Measurements from ENCODE around the gene GLYAT.

GLYAT gene

GRCh38 chr11:58676563-58677135, 55.1 kb downstream of the GLYAT start:
- DNase-seq = no peak

DNA sequence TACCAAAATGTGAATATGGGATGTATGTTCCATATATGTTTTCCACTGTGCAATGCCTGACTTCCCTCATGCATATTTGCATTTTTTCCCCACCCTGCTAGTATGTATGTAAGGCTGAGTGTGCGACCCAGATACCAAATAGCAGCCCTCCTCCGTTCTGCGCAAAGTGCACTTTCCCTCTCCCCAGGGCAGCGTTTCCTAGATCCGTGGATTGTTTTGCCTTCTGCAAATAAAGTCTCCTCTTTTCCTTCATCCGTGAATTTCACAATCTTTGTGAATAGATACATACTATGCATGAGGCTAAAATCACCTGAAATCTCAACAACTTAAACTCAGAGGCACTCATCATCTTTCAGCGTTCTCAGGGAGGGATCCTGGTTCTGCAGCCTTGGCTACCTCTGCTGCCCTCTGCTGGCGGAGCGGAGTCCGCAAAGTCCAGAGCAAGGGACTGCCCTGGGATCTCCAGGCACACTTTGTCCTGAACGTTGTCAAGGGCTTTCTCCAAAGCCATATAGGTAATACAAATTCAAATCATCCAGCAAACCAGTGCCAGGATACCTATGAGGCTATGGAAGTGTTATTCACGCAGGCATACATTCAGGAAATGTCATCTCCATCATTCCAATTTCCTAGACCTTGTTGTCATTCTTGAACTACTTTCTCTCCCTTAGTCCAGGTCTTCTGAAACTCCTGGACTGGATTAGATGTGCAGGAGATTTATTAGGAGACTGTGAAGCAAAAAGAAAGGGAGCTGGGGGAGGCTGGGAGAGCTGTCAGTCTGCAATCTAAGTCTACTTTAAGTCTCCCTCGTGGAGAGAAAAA, 56.2 kb downstream of the GLYAT start:
- DNase-seq = peak; percentile 20

- no peak for DNase-seq
These were observed 57.1 kb downstream of the GLYAT start for GRCh38 chr11:58674609-58675008.

GRCh38 chr11:58671983-58672633, 59.6 kb downstream of the GLYAT start:
- DNase-seq = no peak

DNA sequence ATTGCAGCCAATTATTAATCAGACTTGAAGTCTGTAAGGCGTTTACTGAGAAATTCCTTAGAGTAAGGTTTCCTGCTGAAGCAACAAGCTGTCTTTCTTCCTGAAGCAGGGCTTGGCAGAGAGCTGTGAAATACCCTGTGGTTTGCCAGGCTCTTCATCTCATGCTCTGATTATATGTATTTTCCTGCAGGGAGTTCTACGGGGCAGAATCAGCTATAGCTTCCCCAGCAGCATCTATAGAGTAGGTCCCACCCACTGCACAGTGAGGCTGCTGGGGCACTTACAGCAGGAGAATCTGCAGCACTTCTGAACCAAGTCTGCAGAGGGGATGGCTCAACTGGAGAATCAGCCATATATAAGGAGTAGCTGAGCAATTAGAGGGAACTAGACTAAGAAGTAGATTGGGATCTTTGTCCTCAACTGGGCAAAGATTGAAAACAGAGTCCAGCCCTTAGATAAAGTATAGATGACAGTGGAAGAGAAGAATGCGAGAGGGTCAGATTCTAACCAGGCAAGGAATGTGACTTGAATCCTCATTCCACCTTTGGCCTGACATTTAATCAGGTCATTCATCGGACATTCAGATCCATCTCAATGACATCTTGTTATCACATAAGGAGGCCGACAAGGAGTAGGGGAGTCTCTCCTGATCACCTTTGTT, 71.7 kb downstream of the GLYAT start:
- DNase-seq = no peak

- DNase-seq = no peak
These were observed 72.3 kb downstream of the GLYAT start for GRCh38 chr11:58659404-58659803.

Data from NK-92 treated with Interleukin-12 subunit alpha and Interleukin-12 subunit beta, amount 100 ng/mL, for 24 hours (cell line).